Measurements from ENCODE around the gene HK2.

The HK2 gene

DNA sequence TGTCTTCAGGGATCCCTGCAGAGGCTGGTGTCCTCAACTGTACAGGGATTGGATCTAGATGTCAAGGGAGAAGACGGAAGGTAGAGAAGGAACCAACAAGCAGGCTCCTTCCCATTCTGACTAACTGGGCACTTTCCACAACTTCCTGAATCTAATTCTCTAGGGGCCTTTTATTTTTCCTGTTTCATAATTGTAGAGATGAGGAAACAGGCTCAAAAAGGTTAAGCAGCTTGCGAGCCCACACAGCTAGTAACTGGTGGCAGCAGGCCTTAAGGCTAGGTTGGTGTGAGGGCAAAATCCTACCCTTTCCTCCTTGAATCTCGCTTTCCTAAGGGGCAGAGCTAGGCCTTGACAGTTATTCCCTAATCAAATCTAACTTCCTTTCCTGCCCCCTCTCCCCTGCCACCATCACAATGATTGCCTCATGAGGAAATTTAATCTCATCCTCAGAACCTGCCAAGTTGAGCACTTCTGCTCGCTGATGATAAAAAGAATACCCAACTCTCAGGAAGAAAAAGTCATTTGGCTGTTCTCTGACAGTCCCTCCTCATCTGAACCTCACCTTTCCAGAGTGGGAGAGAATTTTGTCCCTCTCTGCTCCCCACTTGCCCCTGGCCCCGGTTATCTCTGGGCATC, 88.8 kb downstream of the HK2 start:
- Histone ChIP-seq H3F3A (ENCODE audit: insufficient read depth, low read length) (no peaks in the 10 kb centered on the region), H3K27me3 (replicated peaks; ENCODE audit: insufficient read depth, low read length) (no peaks in the 10 kb centered on the region), H2AFZ (ENCODE audit: low read length) (no peak overlapping the region), H3K4me3 (ENCODE audit: low read length) (no peak overlapping the region), H3K4me2 (ENCODE audit: low read depth, low read length) (no peak overlapping the region), H3K79me2 (ENCODE audit: low read length) (no peaks in the 10 kb centered on the region), H3K9me3 (replicated peaks; ENCODE audit: insufficient read depth, low read length) (no peaks in the 10 kb centered on the region), H3K9me2 (replicated peaks; ENCODE audit: insufficient read depth, low read length) (no peaks in the 10 kb centered on the region), H3K27ac (ENCODE audit: low read length) (no peak overlapping the region), H4K20me1 (ENCODE audit: insufficient read depth, low read length) (no peaks in the 10 kb centered on the region), H3K36me3 (replicated peaks; ENCODE audit: insufficient read depth, low read length) (no peaks in the 10 kb centered on the region), H3K4me1 (ENCODE audit: low read length) (no peaks in the 10 kb centered on the region), H3K9ac (ENCODE audit: low read length) (no peak overlapping the region)
- TF ChIP-seq EZH2 (optimal IDR thresholded peaks at IDR 0.05; ENCODE audit: low read depth, low read length) (no peak), EZH2phosphoT487 (IDR thresholded peaks at IDR 0.05; ENCODE audit: low read length) (no peak)
- TF ChIP-seq, protein P1, sequence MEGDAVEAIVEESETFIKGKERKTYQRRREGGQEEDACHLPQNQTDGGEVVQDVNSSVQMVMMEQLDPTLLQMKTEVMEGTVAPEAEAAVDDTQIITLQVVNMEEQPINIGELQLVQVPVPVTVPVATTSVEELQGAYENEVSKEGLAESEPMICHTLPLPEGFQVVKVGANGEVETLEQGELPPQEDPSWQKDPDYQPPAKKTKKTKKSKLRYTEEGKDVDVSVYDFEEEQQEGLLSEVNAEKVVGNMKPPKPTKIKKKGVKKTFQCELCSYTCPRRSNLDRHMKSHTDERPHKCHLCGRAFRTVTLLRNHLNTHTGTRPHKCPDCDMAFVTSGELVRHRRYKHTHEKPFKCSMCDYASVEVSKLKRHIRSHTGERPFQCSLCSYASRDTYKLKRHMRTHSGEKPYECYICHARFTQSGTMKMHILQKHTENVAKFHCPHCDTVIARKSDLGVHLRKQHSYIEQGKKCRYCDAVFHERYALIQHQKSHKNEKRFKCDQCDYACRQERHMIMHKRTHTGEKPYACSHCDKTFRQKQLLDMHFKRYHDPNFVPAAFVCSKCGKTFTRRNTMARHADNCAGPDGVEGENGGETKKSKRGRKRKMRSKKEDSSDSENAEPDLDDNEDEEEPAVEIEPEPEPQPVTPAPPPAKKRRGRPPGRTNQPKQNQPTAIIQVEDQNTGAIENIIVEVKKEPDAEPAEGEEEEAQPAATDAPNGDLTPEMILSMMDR (IDR thresholded peaks at IDR 0.05; ENCODE audit: low read length): no peak
- no peak for DNase-seq

DNA sequence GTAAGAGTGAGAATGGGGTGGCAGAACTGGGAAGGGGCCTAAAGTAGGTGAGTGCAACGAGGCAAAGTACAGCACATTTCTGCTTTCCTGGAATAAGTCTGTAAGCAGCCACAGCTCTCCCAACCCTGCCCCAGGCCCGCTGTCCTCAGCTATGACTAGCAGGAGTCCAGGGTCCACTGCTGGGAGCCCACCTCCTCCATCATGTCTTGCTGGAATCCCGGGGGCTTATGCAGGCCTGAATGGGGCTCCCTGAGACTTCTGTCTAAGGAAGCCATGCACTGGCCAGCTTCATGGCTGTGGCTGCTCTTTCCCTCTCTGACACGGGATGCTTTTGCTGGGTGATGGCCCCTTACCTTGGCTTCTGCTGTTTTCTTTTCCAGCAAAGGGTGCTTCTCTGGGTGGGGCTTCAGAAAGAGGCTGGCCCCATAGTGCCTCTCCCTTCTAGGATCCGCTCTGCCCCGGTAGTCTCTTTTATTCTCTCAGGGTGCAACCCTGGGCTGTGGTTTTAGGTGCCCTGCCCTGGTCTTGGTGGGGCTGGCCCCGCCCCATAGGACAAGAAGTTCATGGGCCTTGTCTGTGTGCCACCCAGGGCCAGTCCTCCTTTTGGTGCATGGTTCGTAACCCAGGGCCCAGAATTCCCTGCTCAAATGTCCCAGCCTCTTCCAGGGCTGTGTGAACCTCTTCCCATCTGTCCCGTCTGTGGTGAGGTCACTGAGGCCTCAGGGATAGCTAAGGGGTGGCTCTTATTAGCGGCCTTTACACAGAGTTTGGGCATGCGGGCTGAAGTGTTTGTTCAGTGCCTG, 90.7 kb downstream of the HK2 start:
- H3K36me3 ChIP-seq (replicated peaks; ENCODE audit: insufficient read depth, low read length): no peaks in the 10 kb centered on the region
- no peak overlapping the region for H3K27ac ChIP-seq (ENCODE audit: low read length)
- no peaks in the 10 kb centered on the region for H3K9me3 ChIP-seq (replicated peaks; ENCODE audit: insufficient read depth, low read length)
- no peaks in the 10 kb centered on the region for H3K79me2 ChIP-seq (ENCODE audit: low read length)
- H3K4me2 ChIP-seq (ENCODE audit: low read depth, low read length): no peak overlapping the region
- H3K27me3 ChIP-seq (replicated peaks; ENCODE audit: insufficient read depth, low read length): no peaks in the 10 kb centered on the region
- no peak for TF ChIP-seq EZH2phosphoT487 (IDR thresholded peaks at IDR 0.05; ENCODE audit: low read length)
- TF ChIP-seq, protein P1 (IDR thresholded peaks at IDR 0.05; ENCODE audit: low read length): no peak
- TF ChIP-seq EZH2 (optimal IDR thresholded peaks at IDR 0.05; ENCODE audit: low read depth, low read length): no peak
- no peaks in the 10 kb centered on the region for H4K20me1 ChIP-seq (ENCODE audit: insufficient read depth, low read length)
- H3K9ac ChIP-seq (ENCODE audit: low read length): no peak overlapping the region
- no peaks in the 10 kb centered on the region for H3K9me2 ChIP-seq (replicated peaks; ENCODE audit: insufficient read depth, low read length)
- no peak overlapping the region for H3K4me3 ChIP-seq (ENCODE audit: low read length)
- DNase-seq: no peak
- H3F3A ChIP-seq (ENCODE audit: insufficient read depth, low read length): no peaks in the 10 kb centered on the region
- peaks cover 5% of the 10 kb centered on the region; the same call in 1 of the 2 replicates for H3K4me1 ChIP-seq (ENCODE audit: low read length)
- no peak overlapping the region for H2AFZ ChIP-seq (ENCODE audit: low read length)

DNA sequence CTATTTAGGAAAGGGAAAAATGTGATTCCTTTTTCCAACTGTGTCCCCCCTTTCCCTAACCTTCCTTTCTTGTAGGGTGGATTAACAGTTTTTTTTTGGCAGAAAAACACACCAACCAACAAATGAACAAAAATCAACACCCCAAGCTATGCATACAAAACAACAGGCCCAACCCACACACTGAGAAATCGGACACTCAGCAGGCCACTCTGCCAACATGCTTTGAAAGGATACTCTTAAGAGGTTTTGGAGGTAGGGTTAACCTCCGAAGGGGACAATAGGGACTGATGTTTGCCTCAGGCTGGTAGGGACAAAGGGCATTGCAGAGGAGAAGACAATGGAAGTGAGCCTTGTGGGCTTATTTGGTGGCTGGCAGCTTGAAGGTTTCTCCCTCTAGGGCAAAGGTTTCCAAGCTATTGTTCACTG, 91.4 kb downstream of the HK2 start:
- Histone ChIP-seq H3K36me3 (replicated peaks; ENCODE audit: insufficient read depth, low read length) (no peaks in the 10 kb centered on the region), H3K4me3 (ENCODE audit: low read length) (no peak overlapping the region), H3K9ac (ENCODE audit: low read length) (no peak overlapping the region), H3F3A (ENCODE audit: insufficient read depth, low read length) (no peaks in the 10 kb centered on the region), H4K20me1 (ENCODE audit: insufficient read depth, low read length) (no peaks in the 10 kb centered on the region), H3K79me2 (ENCODE audit: low read length) (no peaks in the 10 kb centered on the region), H3K9me2 (replicated peaks; ENCODE audit: insufficient read depth, low read length) (no peaks in the 10 kb centered on the region), H3K9me3 (replicated peaks; ENCODE audit: insufficient read depth, low read length) (no peaks in the 10 kb centered on the region), H3K4me2 (ENCODE audit: low read depth, low read length) (no peak overlapping the region), H3K27ac (ENCODE audit: low read length) (no peak overlapping the region), H3K4me1 (ENCODE audit: low read length) (peaks cover 5% of the 10 kb centered on the region; the same call in 1 of the 2 replicates), H3K27me3 (replicated peaks; ENCODE audit: insufficient read depth, low read length) (no peaks in the 10 kb centered on the region), H2AFZ (ENCODE audit: low read length) (no peak overlapping the region)
- TF ChIP-seq EZH2 (optimal IDR thresholded peaks at IDR 0.05; ENCODE audit: low read depth, low read length): no peak
- TF ChIP-seq, protein P1 (IDR thresholded peaks at IDR 0.05; ENCODE audit: low read length): no peak
- no peak for TF ChIP-seq EZH2phosphoT487 (IDR thresholded peaks at IDR 0.05; ENCODE audit: low read length)
- DNase-seq: no peak

Measured in MM.1S (cell line).